Cardiac fibroblast (primary cell): Measurements from ENCODE around the gene CD19.

Experiments
- DNase-seq, 2 donors: peaks; one replicate each; pipeline versions ENCODE4 v3.0.0 to v3.0.0-alpha.2; 2010; ENCODE audit warnings: low read depth in 2 of 2
- H3K4me3 ChIP-seq, 2 donors: replicated peaks in 1 of 2; 1 replicate in 1 of 2; 2 replicates in 1 of 2; pipeline ENCODE4 v1.5.1; 2011; ENCODE audit warnings: low read depth in 2 of 2, low read length in 2 of 2, mild to moderate bottlenecking in 2 of 2, moderate library complexity in 1 of 2
- TF ChIP-seq, protein P1 (sequence below): IDR thresholded peaks from one replicate; pipeline ENCODE4 v1.5.1; 2011; ENCODE audit warnings: low read depth, mild to moderate bottlenecking, low read length, inconsistent platforms

The CD19 gene

DNA sequence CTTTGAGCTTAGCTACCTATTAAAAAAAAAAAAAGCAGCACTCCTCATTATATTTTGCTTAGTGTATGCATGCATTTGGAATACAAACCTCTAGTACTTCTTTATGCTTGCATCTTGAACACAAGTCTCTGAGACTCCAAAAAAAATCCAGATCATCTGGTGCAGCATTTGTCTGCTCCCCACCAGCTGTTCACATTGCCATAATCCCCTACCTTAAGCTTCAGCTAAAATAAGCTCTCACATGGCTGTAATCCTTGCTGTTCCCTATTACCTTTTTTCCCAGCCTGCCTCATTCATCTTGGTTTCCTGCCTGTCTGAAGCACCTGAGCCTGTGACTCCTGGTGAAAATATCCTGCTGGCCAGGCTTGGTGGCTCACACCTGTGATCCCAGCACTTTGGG is 11.5 kb downstream of the CD19 start:
- TF ChIP-seq, protein P1, sequence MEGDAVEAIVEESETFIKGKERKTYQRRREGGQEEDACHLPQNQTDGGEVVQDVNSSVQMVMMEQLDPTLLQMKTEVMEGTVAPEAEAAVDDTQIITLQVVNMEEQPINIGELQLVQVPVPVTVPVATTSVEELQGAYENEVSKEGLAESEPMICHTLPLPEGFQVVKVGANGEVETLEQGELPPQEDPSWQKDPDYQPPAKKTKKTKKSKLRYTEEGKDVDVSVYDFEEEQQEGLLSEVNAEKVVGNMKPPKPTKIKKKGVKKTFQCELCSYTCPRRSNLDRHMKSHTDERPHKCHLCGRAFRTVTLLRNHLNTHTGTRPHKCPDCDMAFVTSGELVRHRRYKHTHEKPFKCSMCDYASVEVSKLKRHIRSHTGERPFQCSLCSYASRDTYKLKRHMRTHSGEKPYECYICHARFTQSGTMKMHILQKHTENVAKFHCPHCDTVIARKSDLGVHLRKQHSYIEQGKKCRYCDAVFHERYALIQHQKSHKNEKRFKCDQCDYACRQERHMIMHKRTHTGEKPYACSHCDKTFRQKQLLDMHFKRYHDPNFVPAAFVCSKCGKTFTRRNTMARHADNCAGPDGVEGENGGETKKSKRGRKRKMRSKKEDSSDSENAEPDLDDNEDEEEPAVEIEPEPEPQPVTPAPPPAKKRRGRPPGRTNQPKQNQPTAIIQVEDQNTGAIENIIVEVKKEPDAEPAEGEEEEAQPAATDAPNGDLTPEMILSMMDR, result no peak
- DNase-seq, result no peak
- no peak overlapping the region for H3K4me3 ChIP-seq

DNA sequence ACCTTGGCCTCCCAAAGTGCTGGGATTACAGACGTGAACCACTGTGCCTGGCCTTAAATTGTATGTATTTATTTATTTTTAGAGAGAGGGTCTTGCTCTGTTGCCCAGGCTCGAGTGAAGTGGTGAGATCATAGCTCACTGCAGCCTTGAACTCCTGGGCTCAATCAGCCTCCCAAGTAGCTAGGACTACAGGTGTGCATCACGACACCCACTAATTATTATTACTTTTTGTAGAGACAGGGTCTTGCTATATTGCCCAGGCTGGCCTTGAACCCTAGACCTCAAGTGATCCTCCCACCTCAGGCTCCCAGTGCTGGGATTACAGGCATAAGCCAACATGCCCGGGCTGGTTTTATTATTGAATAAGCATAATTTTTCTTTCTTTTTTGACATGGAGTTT is 14.9 kb downstream of the CD19 start:
- no peak for DNase-seq
- H3K4me3 ChIP-seq, result no peak overlapping the region
- TF ChIP-seq, protein P1, result no peak

DNA sequence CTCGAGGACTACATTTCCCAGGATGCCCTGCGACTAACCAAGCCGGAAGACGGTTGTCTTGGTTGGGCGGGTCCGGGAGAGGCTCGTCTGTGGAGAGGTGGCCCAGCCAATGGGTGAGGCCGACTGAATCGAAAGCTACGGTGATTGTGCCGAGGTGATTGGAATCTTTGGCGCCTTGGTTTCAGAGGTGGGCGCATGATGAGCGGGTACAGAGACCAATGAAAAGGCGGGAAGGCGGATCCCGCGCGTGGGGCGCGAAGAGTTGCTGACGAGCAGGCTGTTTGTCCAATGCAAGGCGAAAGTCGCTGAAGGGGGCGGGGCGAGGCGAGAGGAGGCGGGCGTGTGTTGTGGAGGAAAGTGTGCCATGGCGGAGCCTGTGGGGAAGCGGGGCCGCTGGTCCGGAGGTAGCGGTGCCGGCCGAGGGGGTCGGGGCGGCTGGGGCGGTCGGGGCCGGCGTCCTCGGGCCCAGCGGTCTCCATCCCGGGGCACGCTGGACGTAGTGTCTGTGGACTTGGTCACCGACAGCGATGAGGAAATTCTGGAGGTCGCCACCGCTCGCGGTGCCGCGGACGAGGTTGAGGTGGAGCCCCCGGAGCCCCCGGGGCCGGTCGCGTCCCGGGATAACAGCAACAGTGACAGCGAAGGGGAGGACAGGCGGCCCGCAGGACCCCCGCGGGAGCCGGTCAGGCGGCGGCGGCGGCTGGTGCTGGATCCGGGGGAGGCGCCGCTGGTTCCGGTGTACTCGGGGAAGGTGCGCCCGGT is 19.1 kb downstream of the CD19 start, which contains the start of gene NFATC2IP:
NFATC2IP (plus strand) TSS at position 290 of the 762 bp plus-strand sequence; CDS start at position 365, 75 bp downstream.
- TF ChIP-seq, protein P1, result no peak
- H3K4me3 ChIP-seq, result peak within 1 kb of the TSS; percentile 82 to 89
- DNase-seq, result peak; percentile 100

DNA sequence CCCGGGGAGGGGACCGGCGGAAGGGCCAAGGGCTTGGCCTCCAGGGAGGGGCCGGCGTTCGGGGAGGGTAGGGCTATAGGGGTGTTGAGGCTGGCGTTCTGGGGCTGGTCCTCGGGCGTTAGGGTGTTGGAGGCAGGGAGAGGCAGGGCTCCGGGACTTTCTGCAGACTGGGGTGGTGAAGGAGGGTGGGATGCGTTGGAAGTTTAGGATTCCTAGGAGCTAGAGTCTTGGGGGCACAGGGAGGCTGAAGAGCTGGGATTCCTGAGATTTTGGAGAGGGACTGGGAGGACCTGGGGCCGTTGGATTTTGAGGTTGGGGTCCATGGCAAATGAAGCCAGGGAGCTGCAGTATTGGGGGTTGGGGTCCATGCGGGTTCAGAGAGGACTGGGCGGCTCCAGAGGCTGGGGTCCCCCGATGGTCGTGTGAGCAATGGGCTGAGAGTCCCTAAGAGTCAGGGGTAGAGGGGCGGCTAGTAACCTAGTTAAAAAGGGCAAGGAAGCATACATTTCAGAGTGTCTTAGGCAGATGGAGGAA is 19.7 kb downstream of the CD19 start:
- peak overlapping the region; percentile 82 to 89 for H3K4me3 ChIP-seq
- no peak for DNase-seq
- TF ChIP-seq, protein P1, result no peak

DNA sequence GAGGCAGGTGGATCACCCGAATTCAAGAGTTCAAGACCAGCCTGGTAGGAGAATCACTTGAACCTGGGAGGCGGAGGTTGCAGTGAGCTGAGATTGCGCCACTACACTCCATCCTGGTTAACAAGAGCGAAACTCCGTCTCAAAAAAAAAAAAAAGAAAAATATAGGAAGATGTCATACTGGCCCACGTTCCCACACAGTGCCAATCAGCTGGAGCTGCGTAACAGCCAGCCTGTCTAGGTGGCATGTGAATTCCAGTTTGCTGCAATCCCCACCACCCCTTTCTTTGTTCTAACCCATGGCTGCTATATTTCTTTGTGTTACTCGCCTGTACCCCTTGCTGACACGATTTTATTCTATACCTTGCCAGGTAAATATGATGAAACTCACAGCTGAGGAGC is 26.4 kb downstream of the CD19 start:
- TF ChIP-seq, protein P1, result no peak
- no peak overlapping the region for H3K4me3 ChIP-seq
- DNase-seq, result no peak

DNA sequence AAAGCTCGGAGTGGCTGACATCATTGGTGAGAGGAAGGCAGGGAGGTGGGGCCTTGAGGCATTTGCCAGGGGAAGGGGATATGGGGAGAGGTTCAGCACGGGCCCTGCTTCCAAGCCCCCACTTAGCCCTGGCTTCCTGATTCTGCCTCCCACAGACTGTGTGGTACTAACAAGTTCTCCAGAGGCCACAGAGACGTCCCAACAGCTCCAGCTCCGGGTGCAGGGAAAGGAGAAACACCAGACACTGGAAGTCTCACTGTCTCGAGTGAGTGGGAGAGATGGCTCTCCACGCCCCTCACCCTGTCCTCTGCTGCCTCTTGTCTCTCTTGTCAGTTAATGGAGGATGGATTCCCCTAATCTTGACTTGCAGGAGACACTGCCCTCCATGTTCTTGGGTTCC is 27.1 kb downstream of the CD19 start:
- TF ChIP-seq, protein P1, result no peak
- H3K4me3 ChIP-seq, result no peak overlapping the region
- DNase-seq, result no peak
